Urinary bladder (tissue), 4 donors: Measurements from ENCODE around the gene PTGIR. TPM values are rescaled to one million over a fixed set of nuclear protein-coding genes. Genes with fewer than 3 reads are reported as not detected.

Experiments
- DNase-seq: peaks from one replicate; pipeline ENCODE4 v3.0.0-alpha.2; 2015; ENCODE audit errors: extremely low spot score
- H3K27ac ChIP-seq: one replicate; pipeline ENCODE4 v1.5.1; 2013; ENCODE audit warnings: low read depth, mild to moderate bottlenecking, moderate library complexity
- H3K36me3 ChIP-seq: one replicate; pipeline ENCODE4 v1.6.1; 2013; ENCODE audit warnings: mild to moderate bottlenecking, moderate library complexity; ENCODE audit not compliant: insufficient read depth
- H3K4me1 ChIP-seq: one replicate; pipeline ENCODE4 v1.6.1; 2013; ENCODE audit warnings: mild to moderate bottlenecking, moderate library complexity; ENCODE audit not compliant: insufficient read depth
- H3K4me3 ChIP-seq: one replicate; pipeline ENCODE4 v1.5.1; 2013; ENCODE audit warnings: low read depth, low read length
- WGBS: extraction: QIAGEN DNeasy Blood & Tissue Kit; methylation state at CpG from one replicate; pipeline ENCODE4 v1.1.7; 2013; 5-methylcytosine and 5-hydroxymethylcytosine counted together
- polyA plus RNA-seq: library from polyadenylated mRNA; stranded (reverse); fragments of 200-250 nt; gene quantifications from one replicate; pipeline ENCODE4 v1.2.3, GENCODE V29; 2013
- total RNA-seq: library from RNA; depleted of rRNA; stranded (reverse); fragments of >200 nt; gene quantifications from one replicate; pipeline ENCODE4 v1.2.3, GENCODE V29; 2014
- donor health status: healthy with polysubstance abuse.
- donor health status: healthy.

The PTGIR gene
- total RNA-seq (2.6 TPM), polyA plus RNA-seq (4.0 TPM)

GRCh38 chr19:46624958-46625661, at the start of gene PTGIR:
TSS of gene PTGIR (minus strand) at chr19:46625089. CDS start at chr19:46624225, 864 bp downstream.
- DNase-seq: no peak
- Histone ChIP-seq H3K36me3 (no peaks in the 10 kb centered on the region), H3K27ac (peak within 1 kb of the TSS; percentile 46), H3K4me3 (no peak within 1 kb of the TSS), H3K4me1 (no peaks in the 10 kb centered on the region)
- 27% methylated on average over 13 of the region's 13 CpGs for WGBS

- DNase-seq: no peak
- H3K4me3 ChIP-seq: no peak overlapping the region
- H3K4me1 ChIP-seq: no peaks in the 10 kb centered on the region
- peaks cover 3% of the 10 kb centered on the region for H3K36me3 ChIP-seq
- no peak overlapping the region for H3K27ac ChIP-seq
Observed at GRCh38 chr19:46670813-46671212, 45.9 kb upstream of the PTGIR start.

- no peak for DNase-seq
- 91% methylated on average over 3 of the region's 3 CpGs for WGBS
Observed at GRCh38 chr19:46668662-46669061, 43.8 kb upstream of the PTGIR start.

GRCh38 chr19:46665072-46665471, 40.2 kb upstream of the PTGIR start:
- WGBS: 84% methylated on average over 8 of the region's 8 CpGs
- H3K4me1 ChIP-seq: no peaks in the 10 kb centered on the region
- no peak for DNase-seq
- H3K4me3 ChIP-seq: no peak overlapping the region
- H3K36me3 ChIP-seq: no peaks in the 10 kb centered on the region
- no peak overlapping the region for H3K27ac ChIP-seq

More at GRCh38 chr19:46668662-46669061, 43.8 kb upstream of the PTGIR start:
- H3K36me3 ChIP-seq: peaks cover 3% of the 10 kb centered on the region
- no peaks in the 10 kb centered on the region for H3K4me1 ChIP-seq
- no peak overlapping the region for H3K4me3 ChIP-seq
- no peak overlapping the region for H3K27ac ChIP-seq

- H3K36me3 ChIP-seq: no peaks in the 10 kb centered on the region
- peak; percentile 77 for DNase-seq
- no peak overlapping the region for H3K27ac ChIP-seq
- WGBS: 6% methylated on average over 19 of the region's 19 CpGs
- peak overlapping the region; percentile 8 for H3K4me3 ChIP-seq
- no peaks in the 10 kb centered on the region for H3K4me1 ChIP-seq
Observed at GRCh38 chr19:46661735-46662592, 37.1 kb upstream of the PTGIR start.

GRCh38 chr19:46661020-46661731, 36.3 kb upstream of the PTGIR start, which contains the start of gene DACT3:
TSS of gene DACT3 (minus strand) at chr19:46661182. CDS start at chr19:46661064, 118 bp downstream.
- WGBS: under 1% methylated on average over 61 of the region's 61 CpGs
- no peaks in the 10 kb centered on the region for H3K4me1 ChIP-seq
- H3K4me3 ChIP-seq: peak within 1 kb of the TSS; percentile 53
- H3K27ac ChIP-seq: peak within 1 kb of the TSS; percentile 40
- H3K36me3 ChIP-seq: no peaks in the 10 kb centered on the region
- peak; percentile 100 for DNase-seq

- DNase-seq: no peak
- H3K27ac ChIP-seq: peak overlapping the region; percentile 3
- H3K4me1 ChIP-seq: no peaks in the 10 kb centered on the region
- WGBS: under 1% methylated on average over 40 of the region's 40 CpGs
- no peaks in the 10 kb centered on the region for H3K36me3 ChIP-seq
- H3K4me3 ChIP-seq: peak overlapping the region; percentile 53
Observed at GRCh38 chr19:46660551-46661019, 35.7 kb upstream of the PTGIR start.

GRCh38 chr19:46660008-46660517, 35.2 kb upstream of the PTGIR start:
- peak overlapping the region; percentile 40 for H3K27ac ChIP-seq
- DNase-seq: peak; percentile 17
- H3K36me3 ChIP-seq: no peaks in the 10 kb centered on the region
- H3K4me1 ChIP-seq: no peaks in the 10 kb centered on the region
- WGBS: 3% methylated on average over 14 of the region's 14 CpGs
- peak overlapping the region; percentile 53 for H3K4me3 ChIP-seq

GRCh38 chr19:46659151-46660007, 34.5 kb upstream of the PTGIR start:
- Histone ChIP-seq H3K36me3 (no peaks in the 10 kb centered on the region), H3K4me3 (peak overlapping the region; percentile 53), H3K27ac (peak overlapping the region; percentile 40), H3K4me1 (no peaks in the 10 kb centered on the region)
- peak; percentile 26 for DNase-seq
- 4% methylated on average over 28 of the region's 28 CpGs for WGBS

- WGBS: 92% methylated on average over 5 of the region's 5 CpGs
- Histone ChIP-seq H3K4me1 (no peaks in the 10 kb centered on the region), H3K27ac (no peak overlapping the region)
Observed at GRCh38 chr19:46656541-46656940, 31.7 kb upstream of the PTGIR start.

GRCh38 chr19:46654621-46655152, 29.8 kb upstream of the PTGIR start:
- Histone ChIP-seq H3K4me3 (no peak overlapping the region), H3K36me3 (no peaks in the 10 kb centered on the region), H3K4me1 (no peaks in the 10 kb centered on the region), H3K27ac (peak overlapping the region; percentile 62)
- 14% methylated on average over 16 of the region's 16 CpGs for WGBS
- DNase-seq: no peak

More at GRCh38 chr19:46656541-46656940, 31.7 kb upstream of the PTGIR start:
- H3K36me3 ChIP-seq: no peaks in the 10 kb centered on the region
- no peak overlapping the region for H3K4me3 ChIP-seq
- no peak for DNase-seq

GRCh38 chr19:46650445-46650844, 25.6 kb upstream of the PTGIR start:
- Histone ChIP-seq H3K36me3 (no peaks in the 10 kb centered on the region), H3K4me1 (no peaks in the 10 kb centered on the region), H3K4me3 (no peak overlapping the region), H3K27ac (no peak overlapping the region)
- WGBS: 85% methylated on average over 7 of the region's 7 CpGs
- DNase-seq: no peak
